GM08714 (cell line): ENCODE data around the gene TNN.

Experiments used
- H3K4me3 ChIP-seq: fragments of 200-500 bp; sonication (Bioruptor generic); 2 replicates; pipeline ENCODE4 v1.5.1; 2014; ENCODE audit warnings: mild to moderate bottlenecking, low read length, inconsistent platforms
- ZNF274 ChIP-seq: IDR thresholded peaks from 2 replicates; pipeline ENCODE4 v1.6.1; 2012; ENCODE audit warnings: mild to moderate bottlenecking, low read depth, low read length

TNN gene

DNA sequence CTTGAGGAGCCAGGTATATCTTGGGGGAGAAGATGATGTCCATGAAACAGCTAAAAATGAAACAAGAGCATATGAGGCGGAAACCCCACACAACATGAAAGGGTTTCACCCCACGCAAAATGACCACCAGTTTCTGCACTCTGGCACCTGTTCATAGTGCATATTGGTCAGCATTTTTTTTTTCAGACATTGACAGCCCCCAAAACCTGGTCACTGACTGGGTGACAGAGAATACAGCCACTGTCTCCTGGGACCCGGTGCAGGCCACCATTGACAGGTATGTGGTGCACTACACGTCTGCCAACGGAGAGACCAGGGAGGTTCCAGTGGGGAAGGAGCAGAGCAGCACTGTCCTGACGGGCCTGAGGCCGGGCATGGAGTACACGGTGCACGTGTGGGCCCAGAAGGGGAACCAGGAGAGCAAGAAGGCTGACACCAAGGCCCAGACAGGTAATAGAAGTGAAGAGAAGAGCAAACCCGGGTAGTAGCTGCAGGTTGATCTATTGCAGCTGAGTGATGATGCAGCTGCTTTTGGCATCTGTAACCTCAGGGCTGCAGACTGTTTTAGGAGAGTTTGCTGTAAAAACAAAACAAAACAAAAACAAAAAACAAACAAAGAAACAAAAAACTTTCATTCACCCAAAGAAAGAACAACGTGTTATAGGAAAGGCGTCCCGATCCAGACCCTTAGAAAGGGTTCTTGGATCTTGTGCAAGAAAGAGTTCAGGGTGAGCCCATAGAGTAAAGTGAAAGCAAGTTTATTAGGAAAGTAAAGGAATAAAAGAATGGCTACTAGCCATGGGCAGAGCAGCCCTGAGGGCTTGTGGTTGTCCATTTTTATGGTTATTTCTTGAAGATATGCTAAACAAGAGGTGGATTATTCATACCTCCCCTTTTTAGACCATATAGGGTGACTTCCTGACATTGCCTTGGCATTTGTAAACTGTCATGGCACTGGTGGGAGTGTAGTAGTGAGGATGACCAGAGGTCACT is 51.0 kb downstream of the TNN start:
- no peak for TF ChIP-seq ZNF274
- H3K4me3 ChIP-seq, result no peak overlapping the region

DNA sequence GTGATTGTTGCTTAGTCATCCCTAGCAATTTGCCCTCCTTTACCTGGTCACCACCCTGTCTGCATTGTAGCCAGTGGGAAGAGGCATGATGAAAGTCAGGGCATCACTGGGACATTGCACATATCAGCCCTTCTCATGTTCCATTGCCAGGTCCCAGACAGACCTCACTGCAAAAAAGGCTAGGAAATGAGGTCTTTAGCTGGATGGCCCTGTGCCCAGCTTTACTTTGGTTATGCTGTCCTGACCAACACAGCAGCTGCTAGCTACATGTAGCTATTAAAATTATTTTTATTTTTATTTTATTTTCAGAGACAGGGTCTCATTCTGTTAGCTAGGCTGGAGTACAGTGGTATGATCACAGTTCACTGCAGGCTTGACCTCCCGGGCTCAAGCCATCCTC is 52.9 kb downstream of the TNN start:
- H3K4me3 ChIP-seq, result no peak overlapping the region
- no peak for TF ChIP-seq ZNF274

DNA sequence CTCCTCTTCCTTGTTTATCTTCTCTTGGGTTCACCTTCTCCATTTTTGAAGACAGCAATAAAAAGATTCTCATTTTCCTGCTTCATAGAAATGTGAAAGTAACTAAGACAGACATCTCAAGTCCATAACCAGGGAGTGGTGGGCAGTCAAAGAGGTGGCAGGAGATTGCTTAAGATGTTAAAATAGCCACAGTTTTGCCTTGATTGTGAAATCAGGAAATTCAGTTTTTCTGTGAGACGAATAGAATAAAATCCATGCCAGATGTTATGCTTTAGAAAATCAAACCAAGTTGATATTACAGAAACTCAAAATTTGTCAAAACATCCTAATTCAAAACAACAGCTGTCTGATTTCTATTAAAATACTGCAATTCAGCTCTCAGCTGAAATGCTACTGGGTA is 57.2 kb downstream of the TNN start:
- H3K4me3 ChIP-seq, result no peak overlapping the region
- TF ChIP-seq ZNF274, result no peak

DNA sequence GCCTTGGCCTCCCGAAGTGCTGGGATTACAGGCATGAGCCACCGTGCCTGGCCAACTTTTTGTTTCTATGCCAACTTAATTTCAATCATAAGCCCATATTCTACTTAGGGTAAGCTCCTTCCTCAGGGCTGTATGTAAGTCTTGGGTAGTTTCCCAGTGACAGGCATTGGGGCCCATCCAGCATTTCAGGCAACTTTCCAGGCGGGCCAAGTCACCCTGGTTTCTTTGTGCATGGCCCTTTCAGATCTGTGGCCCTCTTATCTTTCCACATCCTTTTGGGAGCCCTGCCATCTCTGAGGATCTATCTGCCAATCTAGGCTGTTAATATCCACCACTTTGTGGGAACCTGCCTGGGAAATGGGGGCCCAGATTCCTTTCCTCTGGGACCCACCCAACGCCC is 58.7 kb downstream of the TNN start:
- TF ChIP-seq ZNF274, result no peak
- H3K4me3 ChIP-seq, result no peak overlapping the region

DNA sequence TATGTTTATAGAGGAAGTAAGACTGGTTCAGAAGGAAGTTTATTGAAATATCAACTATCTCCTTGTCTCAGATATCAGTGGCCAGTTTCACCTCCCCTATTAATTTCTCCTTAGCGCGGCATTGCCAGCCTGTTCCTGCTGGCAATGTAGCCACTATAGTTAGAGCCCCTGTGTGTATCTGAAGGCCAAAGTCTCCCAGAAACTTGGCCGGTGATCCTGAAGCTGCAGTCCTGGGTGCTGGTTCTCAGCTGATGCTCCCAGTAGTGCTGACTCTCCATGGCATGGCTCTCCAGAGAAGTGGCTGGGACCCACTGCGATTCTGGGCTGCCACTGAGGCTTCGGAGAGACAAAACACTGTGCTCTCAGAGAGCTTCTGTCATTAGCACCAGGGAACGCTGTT is 59.9 kb downstream of the TNN start:
- H3K4me3 ChIP-seq, result no peak overlapping the region
- no peak for TF ChIP-seq ZNF274

DNA sequence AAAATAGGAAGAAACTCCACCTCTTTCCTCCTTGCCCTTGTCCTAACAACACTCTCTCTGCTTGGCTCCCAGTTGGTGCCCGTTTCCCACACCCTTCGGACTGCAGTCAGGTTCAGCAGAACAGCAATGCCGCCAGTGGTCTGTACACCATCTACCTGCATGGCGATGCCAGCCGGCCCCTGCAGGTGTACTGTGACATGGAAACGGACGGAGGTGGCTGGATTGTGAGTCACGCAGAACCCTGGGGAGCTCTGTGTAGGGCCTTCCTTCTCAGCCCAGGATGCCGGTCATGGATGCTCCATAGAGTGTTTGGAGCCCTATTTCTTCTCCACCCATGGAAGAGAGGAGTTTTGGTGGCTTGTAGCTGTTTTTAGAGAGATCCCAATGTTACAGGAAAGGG is 60.9 kb downstream of the TNN start:
- H3K4me3 ChIP-seq, result no peak overlapping the region
- TF ChIP-seq ZNF274, result no peak

DNA sequence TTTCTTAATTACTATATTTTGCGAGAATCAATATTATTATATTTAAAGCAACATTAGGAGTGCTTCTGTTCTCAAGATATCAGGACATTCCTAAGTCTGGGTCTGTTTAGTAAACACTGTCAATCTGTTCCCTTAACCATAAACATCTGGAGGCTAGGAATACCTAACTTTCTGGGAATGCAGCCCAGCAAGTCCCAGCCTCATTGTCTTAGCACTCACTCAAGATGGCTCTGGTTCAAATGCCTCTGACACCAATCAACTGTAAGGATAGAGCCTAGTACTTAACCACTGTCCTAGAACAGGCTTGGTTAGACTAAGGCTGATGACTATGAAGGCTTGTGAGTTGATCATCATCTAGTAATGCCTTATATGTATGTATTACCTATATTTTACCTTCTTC is 61.5 kb downstream of the TNN start:
- H3K4me3 ChIP-seq, result no peak overlapping the region
- no peak for TF ChIP-seq ZNF274

DNA sequence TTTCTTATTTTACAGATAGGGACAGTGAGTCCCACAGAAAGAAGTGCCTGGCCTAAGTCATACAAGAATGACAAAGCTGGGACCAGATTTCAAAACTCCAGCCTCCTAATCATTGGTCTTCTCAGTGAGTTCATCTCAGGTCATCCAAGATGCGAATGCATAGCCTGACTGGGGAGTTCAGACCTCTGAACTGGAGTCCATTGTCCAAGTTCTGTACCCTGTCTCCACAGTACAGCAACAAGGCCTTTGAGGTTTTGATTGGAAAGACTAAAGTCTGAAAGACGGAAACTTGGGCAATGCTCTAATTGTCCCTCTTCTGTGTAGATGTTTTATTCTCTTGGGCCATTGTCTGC is 62.0 kb downstream of the TNN start:
- no peak for TF ChIP-seq ZNF274
- H3K4me3 ChIP-seq, result no peak overlapping the region

DNA sequence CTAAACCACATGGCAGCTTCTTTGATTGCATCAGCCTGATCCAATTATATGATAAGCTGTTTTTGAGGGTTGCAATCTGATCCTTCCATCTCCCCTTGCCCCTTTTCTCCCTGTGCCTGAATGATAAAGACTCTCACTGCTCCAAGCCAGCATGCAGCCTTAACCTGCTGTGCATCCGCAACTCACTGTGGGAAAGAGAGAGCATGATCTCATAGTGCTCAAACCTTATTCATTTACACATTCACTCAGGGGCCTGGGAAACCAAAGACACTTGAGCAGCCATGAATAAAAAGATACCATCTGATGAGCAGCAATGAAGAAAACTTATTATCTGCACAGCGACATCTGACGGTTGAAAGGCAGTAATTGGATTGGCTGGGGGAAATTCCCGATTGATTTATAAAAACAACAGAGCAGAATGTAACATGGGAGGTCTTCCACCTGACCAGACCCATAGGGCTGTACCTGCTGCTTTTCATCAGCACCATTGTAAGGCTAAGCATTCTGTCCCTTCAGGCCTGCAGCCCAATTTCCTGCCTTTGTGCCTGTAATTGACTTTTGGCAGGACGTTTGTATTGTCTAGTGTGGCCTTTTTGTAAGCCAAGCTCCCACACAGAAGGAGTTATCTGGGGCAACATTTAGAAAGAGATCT is 62.5 kb downstream of the TNN start:
- no peak overlapping the region for H3K4me3 ChIP-seq

DNA sequence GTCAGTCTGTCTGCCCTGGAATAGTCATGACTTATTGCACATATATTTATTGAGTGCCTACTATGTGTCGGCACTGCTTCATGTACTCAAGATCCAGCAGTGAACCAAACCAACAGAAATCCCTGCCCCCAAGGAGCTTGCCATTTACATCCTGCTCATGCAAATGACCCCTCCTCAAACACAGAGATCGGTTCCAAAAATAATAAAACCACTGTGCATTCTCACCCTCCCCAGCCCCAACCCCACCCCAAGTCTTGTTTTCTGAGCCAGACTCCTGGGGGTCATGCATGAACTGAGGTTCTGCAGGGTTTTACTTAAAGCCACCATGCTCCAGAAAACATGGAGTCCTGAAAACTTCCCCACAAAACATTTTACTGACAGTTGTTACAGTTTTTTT is 63.0 kb downstream of the TNN start:
- no peak for TF ChIP-seq ZNF274
- no peak overlapping the region for H3K4me3 ChIP-seq

More for the DNA sequence above, 62.5 kb downstream of the TNN start:
- TF ChIP-seq ZNF274, result no peak

DNA sequence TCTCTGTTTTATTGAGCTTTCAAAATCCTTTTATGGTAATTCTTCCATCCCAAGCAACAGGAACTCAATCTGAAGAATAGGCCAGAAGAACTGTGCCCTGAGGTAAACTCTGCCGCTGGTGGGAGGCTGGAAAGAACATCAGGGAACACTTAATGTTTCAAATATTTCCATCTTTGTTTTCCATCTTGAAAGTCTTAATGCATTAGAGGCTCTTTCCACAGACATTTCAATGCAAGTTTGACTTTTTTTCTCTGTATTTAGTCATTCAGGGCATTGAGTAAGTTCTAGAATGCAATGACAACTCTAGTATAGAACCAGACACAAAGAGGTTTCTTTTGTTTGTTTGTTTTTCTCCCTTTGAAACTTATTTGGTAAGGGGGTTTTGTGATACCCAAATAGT is 63.5 kb downstream of the TNN start:
- no peak overlapping the region for H3K4me3 ChIP-seq
- TF ChIP-seq ZNF274, result no peak

DNA sequence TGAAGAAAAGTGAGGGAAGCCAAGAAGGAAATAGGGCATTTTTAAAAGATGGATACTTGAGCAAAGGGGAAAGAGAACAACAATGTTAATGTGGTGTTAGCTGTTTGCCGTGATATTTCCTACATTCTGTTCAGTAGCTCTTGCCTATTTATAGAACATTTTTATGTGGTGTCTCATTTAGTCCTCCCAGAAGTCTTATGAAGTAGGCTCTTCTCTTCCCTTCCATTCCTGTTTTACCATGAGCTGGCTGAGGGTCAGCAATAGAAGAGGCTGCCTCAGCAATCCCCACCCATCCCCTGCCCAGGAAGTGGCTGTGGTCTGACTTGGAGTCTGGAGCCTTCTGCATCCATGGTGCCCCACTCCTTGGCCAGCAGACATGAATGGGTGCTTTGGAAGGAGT is 64.8 kb downstream of the TNN start:
- H3K4me3 ChIP-seq, result no peak overlapping the region
- no peak for TF ChIP-seq ZNF274

DNA sequence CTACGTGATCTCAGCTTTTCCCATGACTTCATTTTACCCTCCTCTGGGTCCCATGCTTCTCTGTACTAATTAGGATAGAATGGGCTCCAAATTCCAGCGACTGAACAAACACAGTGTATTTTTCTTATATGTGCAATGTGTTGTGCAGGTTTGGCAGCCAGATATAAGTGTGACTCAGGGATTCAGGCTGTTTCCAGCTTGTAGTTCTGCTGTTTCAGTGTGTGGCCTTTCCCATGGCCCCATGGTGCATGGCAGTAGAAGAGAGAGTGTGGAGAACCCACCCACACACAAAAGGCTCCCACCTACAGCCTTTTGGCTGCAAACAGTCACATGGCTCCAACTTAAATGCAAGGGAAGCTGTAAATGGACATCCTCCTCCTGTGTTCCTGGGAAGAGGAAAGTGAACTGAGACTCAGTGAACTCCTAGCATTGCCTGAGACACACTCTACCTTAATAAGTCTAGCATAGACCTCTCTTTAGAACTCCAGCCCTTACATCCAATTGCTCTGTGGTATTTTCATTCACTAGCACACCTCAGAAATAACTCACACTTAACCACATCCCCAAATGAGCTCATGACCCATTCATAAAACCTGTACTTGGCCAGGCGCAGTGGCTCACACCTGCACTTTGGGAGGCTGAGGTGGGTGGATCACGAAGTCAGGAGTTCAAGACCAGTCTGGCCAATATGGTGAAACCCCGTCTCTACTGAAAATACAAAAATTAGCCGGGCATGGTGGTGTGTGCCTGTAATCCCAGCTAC is 66.2 kb downstream of the TNN start:
- no peak for TF ChIP-seq ZNF274

DNA sequence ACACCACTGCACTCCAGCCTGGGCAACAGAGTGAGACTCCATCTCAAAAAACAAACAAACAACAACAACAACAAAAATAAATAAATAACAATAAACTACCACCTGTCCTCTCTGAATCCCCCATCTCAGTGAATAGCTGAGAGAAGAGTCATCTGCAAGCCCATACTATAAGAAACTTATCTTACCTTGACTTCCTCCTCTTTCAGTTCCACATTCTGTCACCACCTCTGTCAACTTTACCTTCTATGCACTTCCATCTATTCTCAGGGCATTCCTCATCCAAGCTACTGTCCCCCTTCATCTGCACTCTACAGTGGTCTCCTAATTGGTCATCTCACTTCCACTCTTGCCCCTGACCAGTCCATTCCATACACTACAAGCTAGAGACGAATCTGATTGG is 66.9 kb downstream of the TNN start:
- no peak overlapping the region for H3K4me3 ChIP-seq
- TF ChIP-seq ZNF274, result no peak

More for the DNA sequence above, 66.2 kb downstream of the TNN start:
- no peak overlapping the region for H3K4me3 ChIP-seq

DNA sequence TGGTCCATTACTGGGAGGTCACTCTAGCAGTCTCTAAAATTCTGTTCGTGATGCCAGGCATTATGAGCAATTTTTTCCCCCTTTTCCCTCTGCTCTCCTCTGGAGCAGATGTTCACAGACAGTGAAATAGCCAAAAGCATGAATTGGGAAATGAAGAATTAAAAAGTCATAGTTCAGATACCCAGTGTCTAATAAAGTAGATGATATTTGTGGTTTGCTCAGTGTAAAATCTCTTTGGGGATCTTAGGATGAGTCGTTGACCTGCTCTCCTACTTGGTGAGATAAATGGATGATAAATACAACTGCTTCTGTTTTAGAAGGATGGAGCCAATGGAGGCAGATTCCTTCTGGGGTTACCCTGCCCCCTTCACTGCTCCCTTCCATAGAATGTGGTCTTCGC is 68.6 kb downstream of the TNN start:
- TF ChIP-seq ZNF274, result no peak
- H3K4me3 ChIP-seq, result no peak overlapping the region

DNA sequence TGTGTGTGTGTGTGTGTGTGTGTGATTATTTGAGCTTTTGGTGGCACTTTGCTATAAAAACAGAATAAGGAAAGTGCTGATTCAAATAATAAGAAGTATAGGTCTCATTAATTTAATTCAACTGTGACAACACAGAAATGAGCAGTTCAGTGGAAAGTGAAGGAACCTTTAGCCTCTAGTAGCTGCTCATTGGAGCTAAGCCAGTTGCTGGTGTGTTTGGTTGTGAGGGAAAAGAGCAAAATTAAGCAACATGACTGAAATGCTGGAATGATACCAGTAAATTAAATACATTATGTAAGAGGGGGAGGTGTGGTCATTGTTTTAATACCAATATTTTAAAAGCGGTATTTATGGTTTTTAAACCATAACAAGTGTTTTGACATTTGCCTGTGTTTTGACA is 69.7 kb downstream of the TNN start:
- no peak for TF ChIP-seq ZNF274
- H3K4me3 ChIP-seq, result no peak overlapping the region
